ENCODE measurements around the gene ISY1.

GRCh38 chr3:129197321-129197720 is 36.5 kb upstream of the ISY1 start:
- TF ChIP-seq CTCF (IDR thresholded peaks at IDR 0.05; ENCODE audit: low read depth, low read length, poor library complexity, severe bottlenecking) (no peak), EZH2phosphoT487 (IDR thresholded peaks at IDR 0.05; ENCODE audit: borderline replicate concordance, low read length) (no peak)

Data from DOHH2 (cell line).